NT2/D1 (cell line): ENCODE measurements around the gene DOK6.

Source experiments
- SUZ12 ChIP-seq: IDR thresholded peaks from 2 replicates; pipeline ENCODE4 v1.6.1; 2011; ENCODE audit not compliant: insufficient read length, insufficient read depth; ENCODE audit errors: extremely low read depth
- YY1 ChIP-seq: IDR thresholded peaks from 2 replicates; pipeline ENCODE4 v1.6.1; 2011; ENCODE audit not compliant: insufficient read length, insufficient read depth
- ZNF274 ChIP-seq: IDR thresholded peaks from 2 replicates; pipeline ENCODE4 v1.6.1; 2011; ENCODE audit warnings: mild to moderate bottlenecking, low read depth, low read length

GRCh38 chr18:69813559-69813958 lies 412.9 kb downstream of the DOK6 start:
- TF ChIP-seq YY1: no peak
- TF ChIP-seq ZNF274: no peak
- TF ChIP-seq SUZ12: no peak
